HG03575 (cell line): ENCODE measurements around the gene ERP44.
"Not testable (repeated sequence)": the region's sequence is repeated elsewhere in the genome, so short reads cannot be mapped to it uniquely, and the experiment has no call there.

ENCODE experiments used
- ATAC-seq: cut with Tn5 transposase; IDR thresholded peaks from one replicate; pipeline ENCODE4 v1.9.1; 2021; ENCODE audit not compliant: unreplicated experiment, insufficient number of reproducible peaks, low FRiP score; ENCODE audit errors: extremely low read depth

The ERP44 gene

DNA sequence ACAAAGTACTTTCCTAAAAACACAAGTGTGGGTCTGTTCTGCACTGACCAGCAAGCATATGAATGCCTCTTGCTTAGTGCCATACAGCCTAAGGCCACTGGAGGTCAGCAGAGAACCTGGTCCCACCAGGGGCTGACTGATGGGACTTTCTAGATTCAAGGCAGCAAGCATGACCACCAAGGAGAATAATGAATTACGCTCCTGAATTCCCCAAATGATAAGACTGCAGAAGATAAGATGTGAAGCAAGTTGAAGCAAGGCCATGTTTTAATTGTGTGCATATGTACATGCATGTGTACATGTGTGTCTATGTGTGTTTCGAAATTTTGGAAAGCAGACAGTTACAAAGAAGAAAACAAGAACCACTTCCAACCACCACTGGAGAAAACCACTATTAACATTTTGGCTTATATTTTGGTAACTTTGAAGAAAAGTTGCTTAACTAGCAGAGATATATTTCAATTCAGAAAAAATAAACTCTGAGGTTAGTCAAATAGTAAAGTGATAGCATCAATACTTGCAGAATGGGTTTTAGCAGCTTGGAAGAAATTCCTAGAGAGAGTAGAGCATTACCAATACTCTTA is 70.5 kb downstream of the ERP44 start:
- peak; percentile 53 for ATAC-seq

DNA sequence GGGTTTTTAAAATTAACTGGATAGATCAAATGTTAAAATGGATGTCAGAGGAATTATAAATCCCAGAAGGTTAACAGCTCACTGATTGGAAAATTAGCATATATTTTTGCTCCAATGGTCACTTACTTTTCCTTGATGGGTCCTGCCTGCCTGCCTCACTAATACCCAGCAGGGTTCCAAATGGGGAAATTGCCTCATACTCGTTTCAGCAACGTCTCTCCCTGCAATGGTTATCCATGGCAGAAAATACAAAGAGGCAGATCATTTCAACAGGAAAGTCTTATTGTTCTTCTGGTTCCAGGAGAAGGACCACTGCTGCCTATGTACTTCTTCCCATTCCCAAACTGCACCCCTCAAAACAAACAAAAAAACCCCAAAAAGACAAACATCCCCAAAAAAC is 71.3 kb downstream of the ERP44 start:
- no peak for ATAC-seq

DNA sequence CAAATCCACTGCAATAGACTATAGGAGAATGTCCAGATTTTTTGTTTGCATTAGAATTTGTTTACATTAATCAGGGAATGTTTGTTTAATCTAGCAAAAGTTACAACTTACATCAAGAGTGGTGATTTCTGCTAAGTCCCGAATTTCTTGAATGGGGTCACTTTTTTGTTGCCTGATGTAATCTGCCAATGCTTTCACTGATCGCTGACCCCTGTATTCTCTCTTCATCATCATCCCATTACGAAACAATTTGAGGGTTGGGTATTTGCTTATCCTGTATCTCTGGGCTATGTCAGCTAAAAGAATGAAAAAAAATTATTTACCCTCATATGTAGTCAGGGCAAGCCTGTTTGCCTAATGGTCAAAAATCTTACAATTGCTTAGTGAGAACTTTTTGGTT is 76.9 kb downstream of the ERP44 start:
- no peak for ATAC-seq

DNA sequence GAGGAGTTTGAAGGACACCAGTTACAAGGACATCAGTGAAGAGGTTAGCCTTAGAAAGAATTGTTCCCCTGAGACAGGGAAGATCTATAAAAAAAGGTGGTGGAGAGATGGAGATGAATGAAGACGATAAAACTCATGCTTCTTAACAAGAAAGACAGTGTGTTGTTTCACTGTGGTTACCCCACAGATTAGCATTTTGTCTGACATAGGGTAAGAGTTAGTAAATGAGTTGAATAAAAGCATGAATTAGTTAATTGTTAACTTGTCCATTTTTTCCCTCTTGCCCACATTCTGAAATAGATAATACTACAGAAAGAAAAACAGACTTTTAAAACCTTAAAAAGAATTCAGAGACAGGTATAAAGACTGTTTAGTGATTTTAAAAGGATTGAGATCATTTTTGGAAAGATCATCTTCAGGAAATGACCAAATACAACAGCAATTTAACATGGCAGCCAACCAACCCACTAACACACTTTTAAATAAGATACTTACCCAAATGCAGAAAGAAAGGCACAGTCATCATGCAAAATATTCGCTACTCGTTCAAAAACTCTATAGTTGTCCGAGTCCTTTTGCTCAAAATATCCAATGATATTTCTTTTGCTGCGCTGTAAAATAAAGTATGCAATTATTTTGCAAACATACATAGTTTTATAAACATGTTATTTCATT is 78.5 kb downstream of the ERP44 start:
- ATAC-seq = no peak

DNA sequence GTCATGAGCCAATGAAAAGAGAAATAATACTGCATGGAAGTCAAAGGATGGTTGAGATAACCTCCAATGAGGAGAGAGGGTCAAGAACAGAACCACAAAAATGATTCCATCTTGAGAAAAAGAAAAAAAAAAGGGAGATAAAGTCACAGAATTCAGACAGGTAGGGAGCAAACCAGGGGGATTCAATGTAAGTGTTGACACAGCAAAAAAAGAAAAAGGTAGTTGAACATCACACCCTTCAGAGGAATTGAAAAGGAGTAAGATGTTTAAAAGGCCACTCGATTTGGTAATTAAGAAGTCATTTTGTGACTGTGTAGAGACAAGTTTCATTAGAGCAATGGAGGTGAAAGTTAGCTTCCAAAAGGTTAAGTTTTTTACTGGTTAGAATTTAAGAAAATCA is 79.3 kb downstream of the ERP44 start:
- ATAC-seq = no peak

DNA sequence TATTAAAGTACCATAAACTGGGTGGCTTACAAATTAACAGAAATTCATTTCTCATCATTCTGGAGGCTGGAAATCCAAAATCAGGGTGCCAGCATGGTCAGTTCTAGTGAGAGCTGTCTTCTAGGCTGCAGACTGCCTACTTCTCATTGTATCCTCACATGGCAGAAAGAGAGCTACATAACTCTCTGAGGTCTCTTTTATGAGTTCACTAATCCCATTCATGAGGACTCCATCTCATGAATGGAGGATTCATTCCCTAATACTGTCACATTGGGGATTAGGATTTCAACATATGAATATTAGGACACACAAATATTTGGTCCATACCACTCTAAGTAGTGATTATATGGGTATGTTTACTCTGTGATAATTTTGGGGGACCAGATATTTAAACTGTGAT is 84.0 kb downstream of the ERP44 start:
- ATAC-seq = no peak

DNA sequence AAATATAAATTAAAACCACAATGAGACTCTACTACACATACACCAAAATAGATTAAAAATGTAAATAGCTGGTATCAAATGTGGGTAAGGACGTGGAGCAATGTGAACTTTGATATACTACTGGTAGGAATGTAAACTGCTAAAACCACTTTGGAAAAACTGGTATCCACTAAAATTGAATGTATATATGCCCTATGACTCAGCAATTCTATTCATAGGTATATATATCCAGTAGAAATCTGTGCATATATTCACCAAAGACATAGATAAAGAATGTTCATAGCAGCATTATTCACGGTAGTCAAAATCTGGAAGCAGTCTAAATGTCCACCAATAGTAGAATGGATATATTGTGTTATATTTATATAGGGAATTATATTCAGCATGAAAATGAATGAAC is 85.2 kb downstream of the ERP44 start:
- no peak for ATAC-seq

DNA sequence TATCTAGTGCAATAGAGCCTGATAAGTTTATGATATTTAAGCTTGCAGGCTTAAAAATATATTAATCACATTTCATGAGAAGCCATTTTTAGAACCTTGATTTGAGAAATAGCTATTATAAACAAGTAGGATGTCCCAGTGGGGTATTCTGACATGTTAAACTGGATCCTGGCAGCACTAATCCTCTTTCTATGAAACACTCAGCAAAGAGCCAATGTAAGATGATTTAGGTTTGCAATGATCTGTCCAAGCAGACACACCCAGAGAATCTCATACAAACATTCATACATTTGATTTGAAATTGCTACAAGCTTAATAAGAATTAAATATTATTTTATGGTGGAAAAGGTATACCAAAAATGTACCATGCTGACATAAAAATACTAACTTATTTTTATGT is 86.5 kb downstream of the ERP44 start:
- no peak for ATAC-seq

DNA sequence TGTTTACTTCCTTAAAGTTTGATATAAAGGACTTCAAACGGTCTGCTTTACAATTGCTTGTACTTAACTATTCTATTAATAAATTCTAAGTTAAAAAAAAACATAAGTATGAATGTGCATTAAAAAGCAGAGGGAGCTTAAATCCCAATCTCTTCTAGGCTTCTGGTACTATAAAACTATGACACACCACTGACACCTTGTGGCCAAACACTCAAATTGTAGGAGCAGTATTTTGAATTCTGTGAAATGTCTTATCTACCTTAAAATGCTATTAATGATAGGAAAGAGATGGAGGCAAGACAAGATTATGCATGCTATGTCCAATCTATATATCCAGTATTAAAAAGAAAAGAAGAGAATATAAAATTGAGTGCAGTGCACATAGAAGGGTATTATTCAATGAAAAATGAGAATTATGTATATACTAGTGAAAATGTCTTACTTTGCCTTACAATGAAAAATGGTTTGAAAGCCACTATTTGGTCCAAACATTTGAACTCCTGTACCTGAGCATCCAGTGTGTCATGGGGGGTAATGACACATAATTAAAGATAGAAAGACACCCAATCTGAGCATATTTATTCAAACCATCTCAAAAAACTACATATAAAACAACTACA is 87.6 kb downstream of the ERP44 start:
- ATAC-seq = no peak

DNA sequence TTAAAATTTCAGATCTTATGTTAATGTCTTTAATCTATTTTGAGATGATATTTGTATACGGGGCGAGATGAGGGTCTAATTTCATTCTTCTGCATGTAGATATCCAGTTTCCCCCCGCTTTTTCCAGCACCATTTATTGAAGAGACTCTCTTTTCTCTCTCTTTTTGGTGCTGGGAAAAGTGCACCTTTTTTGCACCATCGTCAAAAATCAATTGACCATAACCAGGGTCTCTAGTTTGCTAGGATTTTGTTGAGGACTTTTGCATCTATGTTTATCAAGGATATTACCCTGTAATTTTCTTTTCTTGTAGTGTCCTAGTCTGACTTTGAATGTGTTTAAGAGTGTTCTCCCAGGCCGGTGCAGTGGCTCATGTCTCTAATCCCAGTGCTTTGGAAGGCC is 99.0 kb downstream of the ERP44 start:
- ATAC-seq = no peak

DNA sequence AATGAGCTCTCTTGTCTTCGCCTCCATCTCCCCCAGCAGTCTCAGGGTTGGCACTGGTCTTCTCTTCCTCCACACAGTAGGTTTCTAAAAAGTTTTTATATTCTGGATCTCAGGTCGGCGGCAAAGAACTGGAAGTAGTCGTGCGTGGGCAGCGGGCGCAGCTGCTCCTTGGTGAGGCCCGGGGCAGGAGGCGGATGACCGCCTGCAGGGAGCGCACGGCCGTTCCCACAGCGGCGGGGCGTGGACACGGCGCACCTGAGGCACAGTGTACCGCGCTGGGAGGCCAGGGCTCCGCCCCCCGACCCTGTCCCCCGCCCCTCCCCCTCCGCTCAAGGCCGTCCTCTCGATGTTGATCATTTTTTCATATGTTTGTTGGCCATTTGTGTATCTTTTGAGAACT is 99.9 kb downstream of the ERP44 start:
- ATAC-seq = no peak

DNA sequence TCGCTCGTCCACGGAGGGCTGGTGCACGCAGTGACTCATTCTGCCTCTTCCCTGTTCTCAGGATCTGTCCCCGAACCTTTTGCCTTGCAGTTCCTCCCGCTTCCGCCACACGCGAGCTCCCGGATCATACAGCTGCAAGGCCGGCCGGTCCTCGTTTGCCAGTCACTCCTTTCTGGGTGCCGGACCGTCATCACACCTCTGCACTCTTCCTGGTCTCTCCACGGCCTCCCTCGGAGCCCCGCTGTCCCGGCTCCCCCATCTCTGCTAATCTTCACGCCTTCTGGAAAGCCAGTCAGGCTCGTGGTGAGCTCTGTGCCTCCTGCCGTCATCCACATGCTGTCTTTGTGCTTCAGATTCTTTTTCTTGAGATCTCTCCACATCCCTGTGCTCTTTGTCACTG is 100.5 kb downstream of the ERP44 start:
- no peak for ATAC-seq

DNA sequence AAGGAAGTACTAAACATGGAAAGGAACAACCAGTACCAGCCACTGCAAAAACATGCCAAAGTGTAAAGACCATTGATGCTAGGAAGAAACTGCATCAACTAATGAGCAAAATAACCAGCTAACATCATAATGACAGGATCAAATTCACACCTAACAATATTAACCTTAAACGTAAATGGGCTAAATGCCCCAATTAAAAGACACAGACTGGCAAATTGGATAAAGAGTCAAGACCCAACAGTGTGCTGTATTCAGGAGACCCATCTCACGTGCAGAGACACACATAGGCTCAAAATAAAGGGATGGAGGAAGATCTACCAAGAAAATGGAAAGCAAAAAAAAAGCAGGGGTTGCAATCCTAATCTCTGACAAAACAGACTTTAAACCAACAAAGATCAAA is 108.3 kb downstream of the ERP44 start:
- ATAC-seq = not testable (repeated sequence)

DNA sequence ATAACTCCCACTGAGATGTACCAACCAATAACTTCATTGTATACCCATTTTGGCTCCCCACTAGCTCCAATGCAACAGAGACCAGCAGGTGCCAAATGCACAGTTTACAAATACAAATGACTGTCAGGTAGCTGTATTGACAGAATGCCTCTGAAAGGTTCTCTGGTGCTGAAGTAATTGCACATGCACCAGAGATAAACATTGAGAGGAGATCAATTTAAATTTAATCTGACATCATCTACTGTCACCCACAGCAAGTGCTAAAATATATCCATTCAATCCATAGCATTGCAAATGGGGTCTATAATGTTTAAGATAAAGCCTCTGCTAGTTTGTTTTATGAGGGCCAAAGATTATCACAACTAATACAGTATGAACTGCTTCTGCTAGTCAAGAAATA is 112.2 kb downstream of the ERP44 start:
- no peak for ATAC-seq

DNA sequence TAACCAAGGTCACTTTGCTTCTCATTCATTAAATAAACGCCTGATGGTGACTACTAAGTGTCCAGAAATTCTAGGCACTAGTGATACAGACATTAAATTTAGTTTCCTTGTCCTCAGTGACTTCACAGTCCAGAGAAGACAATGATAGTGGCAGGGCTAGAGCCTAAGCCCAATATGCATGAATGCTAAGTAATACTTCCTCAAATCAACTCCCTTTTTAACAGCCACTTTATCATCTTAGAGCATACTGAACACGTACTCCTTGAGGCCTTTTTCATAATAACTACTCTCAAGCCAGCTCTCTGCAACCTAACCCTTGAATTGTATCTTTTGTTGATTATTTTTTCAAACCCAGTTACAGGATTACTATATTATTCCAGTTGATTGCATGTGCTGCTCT is 118.2 kb downstream of the ERP44 start:
- no peak for ATAC-seq

DNA sequence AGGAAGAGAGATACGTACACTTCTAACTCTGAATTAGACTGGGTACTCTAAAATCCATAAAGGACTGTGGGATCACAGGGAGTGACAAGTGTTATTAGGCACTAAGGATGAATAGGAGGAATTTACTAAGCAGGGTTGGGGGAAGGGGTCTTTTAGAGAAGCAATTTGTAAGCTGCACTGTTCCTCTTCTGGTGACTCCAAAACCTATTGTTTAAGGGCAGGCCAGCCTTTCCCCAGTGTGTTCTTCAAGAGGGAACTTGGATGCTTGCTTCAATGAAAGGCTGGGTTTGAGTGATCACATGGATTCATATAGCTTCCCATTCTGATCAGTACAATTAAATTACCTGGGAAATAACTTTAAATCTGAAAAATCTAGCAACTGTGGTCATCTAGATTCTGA is 120.6 kb downstream of the ERP44 start:
- no peak for ATAC-seq

DNA sequence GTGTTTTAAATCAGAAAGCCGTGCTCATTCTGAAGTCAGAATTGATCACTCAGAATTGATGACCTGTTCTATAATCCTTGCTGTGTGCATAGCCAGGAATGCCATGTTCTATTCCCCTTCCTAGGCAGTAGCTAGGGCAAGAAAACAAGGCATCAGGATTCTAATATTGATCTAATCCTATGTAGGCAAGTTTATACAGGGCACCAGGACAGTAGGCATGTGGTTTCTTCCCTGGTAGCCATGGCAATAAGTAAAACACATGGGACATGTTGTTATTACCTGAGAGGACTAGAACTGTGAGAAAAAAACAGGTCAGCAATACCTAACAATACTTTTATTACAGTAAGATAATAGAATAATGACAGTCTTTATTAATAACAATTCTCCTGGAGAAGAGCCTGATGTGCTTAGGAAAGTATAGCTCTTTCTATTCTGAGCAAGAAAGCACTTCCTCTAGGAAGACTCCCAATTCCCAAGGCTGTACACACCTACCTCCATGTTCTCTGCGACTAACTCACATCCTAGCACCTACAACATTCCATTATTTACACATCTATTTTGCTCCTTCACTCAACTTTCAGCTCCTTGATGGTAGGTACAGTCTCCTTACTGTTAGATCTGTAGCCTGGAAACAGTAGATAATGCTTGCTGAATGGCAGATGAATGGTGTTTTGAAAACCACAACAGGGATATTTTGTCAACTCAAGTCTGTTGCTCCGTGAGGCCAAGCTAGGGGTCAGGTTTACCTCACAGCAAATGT is 121.6 kb downstream of the ERP44 start:
- ATAC-seq = no peak

DNA sequence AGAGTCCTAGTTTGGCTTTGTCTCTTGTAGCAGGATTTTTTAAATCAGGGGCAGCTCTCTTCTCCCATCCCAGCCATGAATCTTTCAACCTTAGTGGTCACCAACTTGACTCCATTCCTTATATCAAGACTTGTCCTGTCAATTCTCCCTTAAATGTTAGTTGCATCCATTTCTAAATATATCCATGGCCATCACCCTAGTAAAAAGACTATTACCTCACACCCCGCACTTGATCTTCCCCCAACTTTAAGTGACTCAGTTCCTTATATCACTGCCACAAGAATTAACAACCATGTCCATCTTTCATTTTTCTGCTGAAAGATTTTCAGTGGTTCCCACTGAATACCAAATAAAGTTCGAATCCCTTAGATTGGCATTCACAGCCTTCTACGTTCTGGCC is 125.3 kb downstream of the ERP44 start:
- ATAC-seq = no peak

DNA sequence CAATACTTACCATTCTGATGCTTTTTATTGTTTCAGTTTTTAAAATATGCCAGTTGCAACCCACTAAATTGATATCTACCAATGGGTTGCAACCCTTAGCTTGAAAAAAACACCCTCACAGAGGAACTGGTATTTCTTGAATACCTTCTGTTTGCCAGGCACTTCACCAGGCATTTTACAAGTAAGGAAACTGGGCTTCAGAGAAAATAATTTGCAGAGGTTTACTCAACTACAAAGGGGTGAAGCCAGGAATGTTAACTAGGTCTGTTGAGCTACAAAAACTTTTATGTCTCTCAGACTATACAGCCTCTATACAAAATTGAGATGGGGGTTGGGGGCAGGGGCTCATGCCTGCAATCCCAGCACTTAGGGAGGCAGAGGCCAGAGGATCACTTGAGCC is 127.4 kb downstream of the ERP44 start:
- ATAC-seq = no peak

DNA sequence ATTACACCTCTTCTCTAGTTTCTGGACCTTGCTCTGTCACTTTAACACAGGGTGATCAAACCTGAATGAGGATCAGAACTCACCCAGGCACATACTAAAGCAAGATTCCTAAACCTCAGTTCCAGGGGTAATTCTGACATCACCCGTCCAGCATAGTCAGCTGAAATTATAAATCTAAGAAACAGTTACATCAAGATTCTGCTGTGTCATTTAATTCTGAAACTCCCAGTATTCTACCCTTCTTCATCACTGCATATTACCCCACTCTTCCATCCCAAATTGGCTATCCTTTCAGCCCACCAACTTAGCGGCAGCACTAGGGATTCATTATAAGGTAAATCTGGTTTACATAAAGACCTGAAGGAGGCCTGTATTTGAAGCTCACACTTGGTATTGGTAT is 128.3 kb downstream of the ERP44 start:
- no peak for ATAC-seq
